Prostate gland (tissue), 2 donors: Measurements from ENCODE around the gene ASGR2. TPM values are rescaled to one million over a fixed set of nuclear protein-coding genes. Genes with fewer than 3 reads are reported as not detected.

ENCODE experiments used
- DNase-seq: peaks from one replicate; pipeline ENCODE4 v3.0.0-alpha.2; 2019; ENCODE audit warnings: low spot score
- H3K27ac ChIP-seq, 2 donors: fragments of 200-600 bp; sonication (generic); 2 replicates each; pipeline ENCODE4 v1.5.1; 2017 to 2019
- H3K27me3 ChIP-seq: fragments of 200-600 bp; sonication (generic); replicated peaks from 2 replicates; pipeline ENCODE4 v1.5.1; 2019; ENCODE audit not compliant: insufficient read depth
- H3K36me3 ChIP-seq, 2 donors: fragments of 200-600 bp; sonication (generic); 1 replicate in 1 of 2; 2 replicates in 1 of 2; pipeline versions ENCODE4 v1.5.1 to v1.8.1; 2017 to 2019
- H3K4me1 ChIP-seq: fragments of 200-600 bp; sonication (generic); replicated peaks from 2 replicates; pipeline ENCODE4 v1.5.1; 2019
- H3K4me3 ChIP-seq, 2 donors: fragments of 200-600 bp; sonication (generic); 2 replicates each; pipeline ENCODE4 v1.5.1; 2017 to 2019
- H3K9me3 ChIP-seq: fragments of 200-600 bp; sonication (generic); 2 replicates; pipeline ENCODE4 v1.5.1; 2017
- CTCF ChIP-seq, 4 experiments: fragments of 200-600 bp in 2 of 4; fragments of 450-650 bp in 2 of 4; sonication (generic) in 2 of 4; IDR thresholded peaks; 1 replicate in 3 of 4; 2 replicates in 1 of 4; pipeline ENCODE4 v1.5.1; 2016 to 2019; ENCODE audit warnings: antibody characterized with exemption in 4 of 4, mild to moderate bottlenecking in 2 of 4, moderate library complexity in 2 of 4
- POLR2A ChIP-seq: fragments of 450-650 bp; IDR thresholded peaks from one replicate; pipeline ENCODE4 v1.6.1; 2016; ENCODE audit warnings: antibody characterized with exemption, mild to moderate bottlenecking
- POLR2AphosphoS5 ChIP-seq: sonication (generic); formaldehyde crosslinking; IDR thresholded peaks from one replicate; pipeline ENCODE4 v1.6.1; 2017; ENCODE audit warnings: antibody characterized with exemption
- WGBS: methylation state at CpG from one replicate; pipeline ENCODE4 v1.1.5; 2018; 5-methylcytosine and 5-hydroxymethylcytosine counted together
- intact Hi-C: fragments of 100-400 bp; cut with DNase I; formaldehyde crosslinking; loops from one replicate; pipeline ENCODE4 v1.14.2; 2022
- total RNA-seq, 2 donors: library from RNA; depleted of rRNA; stranded (reverse); fragments of >200 nt; gene quantifications; one replicate each; pipeline ENCODE4 v1.1.0, GENCODE V29; 2016

The ASGR2 gene
- total RNA-seq, 2 donors from 2014 or later = 0.41 TPM; not detected in 1

GRCh38 chr17:7136266-7136877 is 21.8 kb upstream of the ASGR2 start:
- peak; percentile 68 for DNase-seq
- H3K27me3 ChIP-seq = no peaks in the 10 kb centered on the region
- no peaks in the 10 kb centered on the region for H3K9me3 ChIP-seq
- intact Hi-C loops = no loop called here
- WGBS = 30% methylated on average over 9 of the region's 9 CpGs
- H3K4me1 ChIP-seq = no peaks in the 10 kb centered on the region
- H3K36me3 ChIP-seq = no peaks in the 10 kb centered on the region
- no peak overlapping the region for H3K27ac ChIP-seq
- TF ChIP-seq POLR2A = no peak
- TF ChIP-seq CTCF (IDR thresholded peaks at IDR 0.05) = peak; percentile 86 to 92 (median 88)
- peak; percentile 32 for TF ChIP-seq POLR2AphosphoS5
- H3K4me3 ChIP-seq = no peak overlapping the region

- 72% methylated on average over 20 of the region's 20 CpGs for WGBS
- H3K4me1 ChIP-seq = no peaks in the 10 kb centered on the region
- no peak for DNase-seq
- H3K4me3 ChIP-seq = no peak overlapping the region
- no peak overlapping the region for H3K27ac ChIP-seq
- H3K27me3 ChIP-seq = no peaks in the 10 kb centered on the region
- no peaks in the 10 kb centered on the region for H3K36me3 ChIP-seq
- intact Hi-C loops = loop anchor here (2.0 kb wide), 1 partner anchor 83 kb away; no protein-coding TSS in a partner anchor
- no peak for TF ChIP-seq POLR2AphosphoS5
- TF ChIP-seq POLR2A = no peak
- TF ChIP-seq CTCF (IDR thresholded peaks at IDR 0.05) = no peak
- H3K9me3 ChIP-seq = no peaks in the 10 kb centered on the region
Observed at GRCh38 chr17:7133916-7134315, 19.3 kb upstream of the ASGR2 start.

GRCh38 chr17:7133424-7133823 is 18.8 kb upstream of the ASGR2 start:
- no peaks in the 10 kb centered on the region for H3K27me3 ChIP-seq
- no peak overlapping the region for H3K4me3 ChIP-seq
- no peaks in the 10 kb centered on the region for H3K9me3 ChIP-seq
- no peak overlapping the region for H3K27ac ChIP-seq
- 48% methylated on average over 19 of the region's 19 CpGs for WGBS
- TF ChIP-seq CTCF (IDR thresholded peaks at IDR 0.05) (no peak), POLR2A (no peak), POLR2AphosphoS5 (no peak)
- DNase-seq = no peak
- H3K36me3 ChIP-seq = no peaks in the 10 kb centered on the region
- H3K4me1 ChIP-seq = no peaks in the 10 kb centered on the region
- intact Hi-C loops = no loop called here

- 38% methylated on average over 7 of the region's 7 CpGs for WGBS
- Histone ChIP-seq H3K4me1 (no peaks in the 10 kb centered on the region), H3K9me3 (no peaks in the 10 kb centered on the region), H3K27ac (no peak overlapping the region), H3K27me3 (no peaks in the 10 kb centered on the region), H3K4me3 (no peak overlapping the region), H3K36me3 (no peaks in the 10 kb centered on the region)
- TF ChIP-seq CTCF (IDR thresholded peaks at IDR 0.05) = no peak
- TF ChIP-seq POLR2AphosphoS5 = no peak
- no peak for TF ChIP-seq POLR2A
- no peak for DNase-seq
- intact Hi-C loops = no loop called here
Observed at GRCh38 chr17:7132511-7133094, 18.0 kb upstream of the ASGR2 start.

GRCh38 chr17:7131423-7131791 is 16.8 kb upstream of the ASGR2 start:
- intact Hi-C loops = no loop called here
- TF ChIP-seq CTCF (IDR thresholded peaks at IDR 0.05) (no peak), POLR2AphosphoS5 (no peak), POLR2A (no peak)
- Histone ChIP-seq H3K9me3 (no peaks in the 10 kb centered on the region), H3K36me3 (no peaks in the 10 kb centered on the region), H3K4me1 (no peaks in the 10 kb centered on the region), H3K4me3 (no peak overlapping the region), H3K27ac (no peak overlapping the region), H3K27me3 (no peaks in the 10 kb centered on the region)
- DNase-seq = no peak
- WGBS = 92% methylated on average over 5 of the region's 5 CpGs
